Effector memory CD8-positive, alpha-beta T cell (primary cell): ENCODE data around the gene GFAP.

Experiments
- ATAC-seq: fragments of 150-1000 bp; cut with Tn5 transposase; replicated peaks from 2 replicates; pipeline ENCODE4 v1.10.0; 2021; ENCODE audit warnings: mild to moderate bottlenecking, moderate library complexity
- DNase-seq, 3 experiments: peaks; one replicate each; pipeline ENCODE4 v3.0.0; 2021
- H3K27ac Mint-ChIP-seq, 2 donors: one replicate each; pipeline ENCODE4 v1.8.0; 2022; ENCODE audit warnings: mild to moderate bottlenecking in 2 of 2, mixed read lengths in 2 of 2, moderate library complexity in 2 of 2
- H3K27me3 Mint-ChIP-seq, 2 donors: one replicate each; pipeline ENCODE4 v1.8.0; 2022; ENCODE audit warnings: mixed read lengths in 2 of 2
- H3K36me3 Mint-ChIP-seq: one replicate; pipeline ENCODE4 v1.8.0; 2022; ENCODE audit warnings: mild to moderate bottlenecking, moderate library complexity, mixed read lengths; ENCODE audit not compliant: insufficient read depth
- H3K4me1 Mint-ChIP-seq, 2 donors: one replicate each; pipeline ENCODE4 v1.8.0; 2022; ENCODE audit warnings: low read depth in 2 of 2, mixed read lengths in 2 of 2
- H3K4me3 Mint-ChIP-seq, 2 donors: one replicate each; pipeline ENCODE4 v1.8.0; 2022; ENCODE audit warnings: mild to moderate bottlenecking in 2 of 2, mixed read lengths in 2 of 2, moderate library complexity in 2 of 2
- H3K9me3 Mint-ChIP-seq, 2 donors: one replicate each; pipeline ENCODE4 v1.8.0; 2022; ENCODE audit warnings: mixed read lengths in 2 of 2

Gene GFAP

GRCh38 chr17:44906763-44907728 lies 8.3 kb downstream of the GFAP start:
- H3K9me3 Mint-ChIP-seq = no peaks in the 10 kb centered on the region
- H3K27me3 Mint-ChIP-seq = peaks cover 15 to 35% of the 10 kb centered on the region in 2 donors
- no peaks in the 10 kb centered on the region for H3K36me3 Mint-ChIP-seq
- H3K4me1 Mint-ChIP-seq = peaks cover 4 to 5% of the 10 kb centered on the region in 2 donors
- no peak for DNase-seq
- no peak for ATAC-seq
- no peak overlapping the region for H3K27ac Mint-ChIP-seq
- no peak overlapping the region for H3K4me3 Mint-ChIP-seq

GRCh38 chr17:44906010-44906646 lies 9.2 kb downstream of the GFAP start:
- Mint-ChIP-seq H3K4me1 (peaks cover 4 to 5% of the 10 kb centered on the region in 2 donors), H3K36me3 (no peaks in the 10 kb centered on the region), H3K27ac (no peak overlapping the region), H3K27me3 (peaks cover 15 to 28% of the 10 kb centered on the region in 2 donors), H3K9me3 (no peaks in the 10 kb centered on the region), H3K4me3 (no peak overlapping the region)
- ATAC-seq (no peak), DNase-seq (no peak)

GRCh38 chr17:44905006-44906000 lies 10.0 kb downstream of the GFAP start:
- Mint-ChIP-seq H3K36me3 (peaks cover 2% of the 10 kb centered on the region), H3K9me3 (no peaks in the 10 kb centered on the region), H3K27me3 (peaks cover 10 to 21% of the 10 kb centered on the region in 2 donors), H3K27ac (no peak overlapping the region), H3K4me3 (no peak overlapping the region), H3K4me1 (no peaks in the 10 kb centered on the region)
- ATAC-seq (no peak), DNase-seq (no peak)

- Mint-ChIP-seq H3K27ac (no peak overlapping the region), H3K4me1 (peaks cover 3 to 7% of the 10 kb centered on the region in 2 donors), H3K9me3 (no peaks in the 10 kb centered on the region), H3K4me3 (no peak overlapping the region), H3K36me3 (peaks cover 11% of the 10 kb centered on the region), H3K27me3 (peaks cover 10 to 20% of the 10 kb centered on the region in 2 donors)
- DNase-seq = no peak
- ATAC-seq = no peak
These were observed 11.0 kb downstream of the GFAP start for GRCh38 chr17:44904001-44904984.

GRCh38 chr17:44903012-44903685 lies 12.2 kb downstream of the GFAP start:
- H3K9me3 Mint-ChIP-seq = no peaks in the 10 kb centered on the region
- H3K36me3 Mint-ChIP-seq = peaks cover 18% of the 10 kb centered on the region
- no peak overlapping the region for H3K4me3 Mint-ChIP-seq
- peaks cover 9 to 14% of the 10 kb centered on the region in 2 donors for H3K4me1 Mint-ChIP-seq
- no peak for ATAC-seq
- H3K27me3 Mint-ChIP-seq = peaks cover 10 to 20% of the 10 kb centered on the region in 2 donors
- DNase-seq = no peak
- H3K27ac Mint-ChIP-seq = no peak overlapping the region

- Mint-ChIP-seq H3K27ac (no peak overlapping the region), H3K4me1 (peaks cover 9 to 15% of the 10 kb centered on the region in 2 donors), H3K27me3 (peaks cover 10 to 18% of the 10 kb centered on the region in 2 donors), H3K4me3 (no peak overlapping the region), H3K9me3 (no peaks in the 10 kb centered on the region), H3K36me3 (peaks cover 18% of the 10 kb centered on the region)
- DNase-seq (no peak), ATAC-seq (no peak)
These were observed 13.1 kb downstream of the GFAP start for GRCh38 chr17:44902135-44902760.

- Mint-ChIP-seq H3K36me3 (peaks cover 22% of the 10 kb centered on the region), H3K27me3 (peaks cover 8 to 10% of the 10 kb centered on the region in 2 donors), H3K27ac (no peak overlapping the region), H3K4me3 (no peak overlapping the region), H3K4me1 (peaks cover 9 to 15% of the 10 kb centered on the region in 2 donors), H3K9me3 (no peaks in the 10 kb centered on the region)
- DNase-seq = no peak
- no peak for ATAC-seq
These were observed 13.8 kb downstream of the GFAP start for GRCh38 chr17:44901411-44901921.

- H3K4me3 Mint-ChIP-seq = no peak overlapping the region
- peaks cover 25% of the 10 kb centered on the region for H3K36me3 Mint-ChIP-seq
- no peaks in the 10 kb centered on the region for H3K9me3 Mint-ChIP-seq
- DNase-seq (no peak), ATAC-seq (no peak)
- H3K27ac Mint-ChIP-seq = peak overlapping the region; percentile 99 to 100
- H3K27me3 Mint-ChIP-seq = peaks cover 2 to 5% of the 10 kb centered on the region in 2 donors
- H3K4me1 Mint-ChIP-seq = peaks cover 13 to 19% of the 10 kb centered on the region in 2 donors
These were observed 14.4 kb downstream of the GFAP start for GRCh38 chr17:44900894-44901293.

- peaks cover 33% of the 10 kb centered on the region for H3K36me3 Mint-ChIP-seq
- H3K4me3 Mint-ChIP-seq = peak within 1 kb of the TSS; percentile 85 to 95
- peak within 1 kb of the TSS; percentile 99 to 100 for H3K27ac Mint-ChIP-seq
- ATAC-seq (peak; percentile 91), DNase-seq (peak; percentile 94 to 98 (median 94))
- no peaks in the 10 kb centered on the region for H3K9me3 Mint-ChIP-seq
- H3K4me1 Mint-ChIP-seq = peaks cover 17 to 24% of the 10 kb centered on the region in 2 donors
- H3K27me3 Mint-ChIP-seq = no peaks in the 10 kb centered on the region
These were observed 16.1 kb downstream of the GFAP start, which contains the start of gene EFTUD2 for GRCh38 chr17:44899074-44899782. EFTUD2 (minus strand) TSS chr17:44899445; CDS start chr17:44894521, 4,924 bp downstream.

GRCh38 chr17:44898768-44899073 lies 16.6 kb downstream of the GFAP start:
- Mint-ChIP-seq H3K9me3 (no peaks in the 10 kb centered on the region), H3K36me3 (peaks cover 36% of the 10 kb centered on the region), H3K27me3 (no peaks in the 10 kb centered on the region), H3K4me1 (peaks cover 17 to 24% of the 10 kb centered on the region in 2 donors), H3K4me3 (peak overlapping the region; percentile 85 to 95), H3K27ac (peak overlapping the region; percentile 99 to 100)
- DNase-seq (no peak), ATAC-seq (no peak)

- H3K36me3 Mint-ChIP-seq = peaks cover 48% of the 10 kb centered on the region
- H3K4me1 Mint-ChIP-seq = peaks cover 20 to 29% of the 10 kb centered on the region in 2 donors
- no peak overlapping the region for H3K4me3 Mint-ChIP-seq
- ATAC-seq (no peak), DNase-seq (no peak)
- no peak overlapping the region for H3K27ac Mint-ChIP-seq
- H3K9me3 Mint-ChIP-seq = no peaks in the 10 kb centered on the region
- no peaks in the 10 kb centered on the region for H3K27me3 Mint-ChIP-seq
These were observed 20.7 kb downstream of the GFAP start for GRCh38 chr17:44894642-44895041.
